GM19438 (cell line): ENCODE results near the gene PRR18.

ENCODE experiments used
- ATAC-seq: cut with Tn5 transposase; IDR thresholded peaks from one replicate; pipeline ENCODE4 v1.9.1; 2021; ENCODE audit warnings: low read depth; ENCODE audit not compliant: unreplicated experiment

The PRR18 gene

GRCh38 chr6:166334878-166335277 lies 26.7 kb upstream of the PRR18 start:
- no peak for ATAC-seq

DNA sequence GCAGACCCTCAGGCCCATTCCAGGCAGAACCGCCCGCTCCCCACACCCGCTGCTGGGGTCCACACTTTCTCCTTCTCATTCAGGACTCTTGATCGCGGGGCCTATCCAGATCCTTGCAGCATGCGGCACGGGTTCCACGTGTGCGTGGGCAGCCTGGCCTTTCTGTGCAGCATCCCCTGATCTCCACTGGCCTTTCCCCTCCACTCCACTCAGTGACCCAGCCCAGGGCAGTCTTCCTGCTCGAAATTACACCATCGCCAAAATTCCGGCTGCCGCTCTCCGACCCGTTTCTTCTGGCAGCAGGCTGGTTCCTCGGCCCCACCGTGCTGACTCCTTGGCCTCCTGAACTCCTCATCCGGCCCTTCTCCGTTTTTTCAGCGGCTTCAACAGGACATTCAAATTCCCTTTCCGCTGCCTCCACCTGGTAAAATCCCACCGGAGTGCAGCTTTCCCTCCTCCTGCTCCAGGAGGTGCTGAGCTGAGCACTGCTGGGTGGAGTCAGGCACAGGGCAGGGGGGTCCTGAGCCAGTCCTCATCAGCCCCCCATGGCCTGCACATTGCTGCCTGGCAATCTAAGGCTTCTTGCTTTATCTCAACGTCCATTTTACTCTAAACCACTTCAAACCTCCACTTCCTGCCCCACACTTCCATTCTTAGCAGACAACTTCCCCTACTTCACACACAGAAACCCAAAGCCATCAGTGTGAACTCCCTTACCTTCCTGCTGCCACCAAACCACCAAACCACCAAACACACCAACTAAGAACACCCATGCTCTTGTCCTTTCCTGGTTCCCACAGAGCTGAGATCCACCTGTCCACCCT lies 25.2 kb upstream of the PRR18 start:
- ATAC-seq: peak; percentile 69

- no peak for ATAC-seq
These were observed 23.6 kb upstream of the PRR18 start for GRCh38 chr6:166331503-166332415.

DNA sequence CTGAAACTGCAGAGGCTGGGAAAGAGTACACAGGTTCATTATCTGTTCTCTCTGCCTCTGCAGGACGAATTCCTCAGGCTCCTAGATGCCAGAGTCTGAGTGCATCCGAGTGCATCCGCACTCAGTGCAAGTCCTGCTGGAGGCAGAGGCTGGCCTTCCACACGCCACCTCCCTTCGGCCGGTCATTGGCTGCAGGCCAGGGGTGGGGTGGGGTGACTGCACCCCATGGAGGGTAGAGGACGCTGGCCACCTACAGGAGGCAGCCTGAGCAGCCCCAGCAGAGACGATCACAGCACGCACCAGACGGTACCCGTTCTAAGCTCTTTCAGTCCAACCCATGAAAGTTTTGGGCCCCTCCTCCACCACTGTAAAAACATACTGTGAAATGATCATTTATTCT lies 22.4 kb upstream of the PRR18 start:
- ATAC-seq: no peak

DNA sequence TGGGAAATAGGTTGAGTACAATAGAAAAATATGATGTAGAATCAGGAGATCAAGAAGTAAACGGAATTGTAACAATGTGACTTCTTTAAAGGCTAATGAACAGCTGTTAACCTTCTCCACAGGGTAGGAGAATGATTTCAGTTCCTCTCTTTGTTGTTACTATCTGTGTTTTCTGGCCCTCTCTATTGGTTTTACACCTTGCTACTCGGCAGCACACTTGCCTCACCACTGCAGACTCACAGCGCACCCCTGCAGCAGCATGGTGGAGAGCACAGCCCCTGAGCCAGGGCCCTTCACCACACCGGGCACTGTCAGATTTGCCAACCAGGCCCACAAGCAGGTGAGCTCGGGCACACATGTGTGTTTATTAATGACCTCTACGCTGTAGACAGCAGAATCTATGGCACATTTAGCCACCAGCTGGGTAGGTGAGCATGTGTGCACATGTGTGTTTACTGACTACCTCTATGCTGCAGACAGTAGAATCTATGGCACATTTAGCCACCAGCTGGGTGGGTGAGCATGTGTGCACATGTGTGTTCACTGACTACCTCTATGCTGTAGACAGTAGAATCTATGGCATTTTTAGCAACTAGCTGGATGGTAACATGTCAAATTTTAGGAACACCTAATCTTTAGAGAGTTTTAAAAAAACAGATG lies 17.3 kb upstream of the PRR18 start:
- ATAC-seq: no peak

DNA sequence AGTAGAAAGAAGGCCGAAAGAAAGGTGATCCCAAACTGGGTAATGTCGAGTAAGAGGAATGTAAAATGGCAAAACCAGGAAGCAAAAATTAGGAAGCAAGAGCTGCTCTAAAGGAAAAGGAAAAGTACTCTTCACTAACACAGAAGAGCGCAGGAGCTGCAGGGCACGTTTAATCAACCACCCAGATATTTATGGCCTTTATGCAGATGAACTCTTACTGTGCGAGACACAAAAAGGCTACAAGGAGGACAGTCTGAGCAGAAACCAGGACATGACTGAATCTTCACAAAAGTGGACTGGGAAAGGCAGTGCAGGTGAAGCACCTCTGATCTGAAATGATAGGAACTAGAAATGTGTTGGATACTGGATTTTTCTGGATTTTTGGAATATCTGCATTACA lies 15.2 kb upstream of the PRR18 start:
- no peak for ATAC-seq

DNA sequence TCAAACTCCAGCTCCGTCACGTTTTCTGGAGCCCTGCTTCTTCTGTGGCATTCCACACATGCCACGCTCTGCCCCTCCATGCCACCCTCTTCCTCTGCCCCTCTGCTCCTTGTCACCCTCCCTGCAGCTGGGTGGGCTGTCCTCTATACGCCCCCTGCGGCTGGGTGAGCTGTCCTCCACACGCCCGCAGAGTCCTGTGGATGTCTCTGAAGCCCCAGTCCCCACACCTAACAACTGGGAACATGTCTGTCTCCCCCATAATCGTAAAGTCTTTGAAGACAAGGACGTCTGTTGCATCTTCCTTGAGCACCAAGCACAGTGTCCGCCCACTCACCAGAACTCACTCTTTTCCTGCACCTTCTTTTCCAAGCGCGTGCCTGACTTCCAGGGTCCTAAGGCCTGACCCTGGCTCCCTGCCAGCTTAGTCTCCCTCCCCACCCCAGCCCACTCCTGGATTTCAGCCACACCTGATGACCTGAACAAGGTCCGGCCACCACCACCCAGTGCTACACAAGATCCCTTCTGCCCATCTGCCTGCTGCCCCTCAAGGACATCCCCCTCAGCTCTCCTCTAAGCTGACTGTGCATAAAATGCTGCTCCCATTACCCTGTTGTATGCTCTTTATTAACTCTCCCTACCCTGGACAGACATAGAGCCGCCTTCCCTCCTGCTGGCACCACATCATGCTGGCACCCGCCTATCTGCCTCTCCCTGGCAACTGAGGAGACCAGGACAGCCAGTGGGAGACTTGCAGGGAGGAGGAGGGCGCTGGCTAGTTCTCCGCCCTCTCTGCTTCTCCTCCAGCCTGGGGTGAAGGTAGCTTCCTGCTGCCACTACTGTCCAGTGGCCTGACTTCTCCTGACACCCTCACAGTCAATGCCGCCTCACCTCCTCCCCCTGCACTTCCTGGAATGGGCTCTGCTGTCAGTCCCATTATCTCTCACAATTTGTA lies 10.7 kb upstream of the PRR18 start:
- no peak for ATAC-seq

GRCh38 chr6:166318227-166318626 lies 10.0 kb upstream of the PRR18 start:
- ATAC-seq: no peak

- no peak for ATAC-seq
These were observed 9.3 kb upstream of the PRR18 start for GRCh38 chr6:166317261-166318212.

- no peak for ATAC-seq
These were observed 7.2 kb upstream of the PRR18 start for GRCh38 chr6:166315436-166315835.

DNA sequence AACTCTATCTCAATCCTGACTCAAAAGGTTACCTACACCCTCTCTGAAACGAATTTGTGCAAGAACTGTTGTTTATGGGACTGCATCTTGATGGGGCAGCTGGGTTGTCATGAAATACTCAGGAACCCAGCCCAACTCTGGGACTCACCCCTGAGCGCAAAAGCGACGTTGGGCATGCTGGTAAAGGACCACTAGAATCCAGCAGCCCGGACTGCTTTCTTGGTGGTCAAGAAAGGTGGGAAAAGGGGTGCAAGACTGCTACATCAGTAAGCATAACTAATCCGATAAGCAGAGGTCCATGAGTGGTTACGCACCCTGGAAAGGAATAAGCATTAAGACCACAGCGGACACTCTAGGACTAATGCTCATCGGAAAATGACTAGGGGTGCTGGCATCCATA lies 6.3 kb upstream of the PRR18 start:
- no peak for ATAC-seq

- peak; percentile 75 for ATAC-seq
These were observed 5.3 kb upstream of the PRR18 start for GRCh38 chr6:166313255-166314070.

GRCh38 chr6:166312832-166313231 lies 4.6 kb upstream of the PRR18 start:
- ATAC-seq: no peak

DNA sequence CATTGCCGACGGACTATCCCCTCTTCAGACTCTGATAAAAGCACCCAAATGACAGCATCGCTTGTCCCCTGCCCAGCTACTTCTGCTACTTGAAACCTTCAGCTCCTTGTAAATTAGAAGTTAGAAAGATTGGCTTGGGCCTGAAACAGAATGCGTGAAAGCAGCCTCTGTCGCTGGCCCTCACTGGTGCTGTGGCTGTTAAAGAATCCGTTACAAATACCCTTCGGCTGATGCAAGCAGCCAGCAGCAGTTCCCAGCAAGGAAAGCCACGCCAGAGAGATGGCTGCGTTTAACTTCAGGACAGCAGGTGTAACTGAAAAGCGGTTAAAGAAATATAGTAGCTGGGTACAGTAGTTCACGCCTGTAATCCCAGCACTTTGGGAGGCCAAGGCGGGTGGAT lies 2.4 kb upstream of the PRR18 start:
- no peak for ATAC-seq

DNA sequence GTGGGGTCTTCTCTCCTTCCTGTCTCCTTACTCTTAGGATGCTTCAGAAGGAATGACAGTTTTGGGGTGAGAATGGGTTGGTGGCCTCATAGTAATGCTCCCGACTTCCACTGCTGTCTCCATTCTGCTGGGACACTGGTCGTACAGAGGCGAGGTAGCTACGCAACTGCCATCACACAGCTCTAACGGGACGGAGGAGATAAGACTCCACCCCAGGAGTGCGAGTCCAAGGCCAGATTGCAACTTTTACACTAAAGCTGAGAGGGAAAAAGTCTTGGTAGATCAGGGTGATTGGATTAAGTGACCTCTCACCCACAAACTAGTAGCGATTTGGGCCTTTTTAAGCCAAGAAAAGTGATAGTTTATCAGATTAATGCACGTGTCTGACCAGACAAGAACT lies 1.8 kb upstream of the PRR18 start:
- ATAC-seq: no peak

GRCh38 chr6:166308769-166309589 lies 787 bp upstream of the PRR18 start:
- no peak for ATAC-seq
